Fibroblast of skin of abdomen (primary cell): ENCODE results near the gene SORCS2.

Experiments
- DNase-seq: peaks from one replicate; pipeline ENCODE4 v3.0.0-alpha.2; 2013

Gene SORCS2

DNA sequence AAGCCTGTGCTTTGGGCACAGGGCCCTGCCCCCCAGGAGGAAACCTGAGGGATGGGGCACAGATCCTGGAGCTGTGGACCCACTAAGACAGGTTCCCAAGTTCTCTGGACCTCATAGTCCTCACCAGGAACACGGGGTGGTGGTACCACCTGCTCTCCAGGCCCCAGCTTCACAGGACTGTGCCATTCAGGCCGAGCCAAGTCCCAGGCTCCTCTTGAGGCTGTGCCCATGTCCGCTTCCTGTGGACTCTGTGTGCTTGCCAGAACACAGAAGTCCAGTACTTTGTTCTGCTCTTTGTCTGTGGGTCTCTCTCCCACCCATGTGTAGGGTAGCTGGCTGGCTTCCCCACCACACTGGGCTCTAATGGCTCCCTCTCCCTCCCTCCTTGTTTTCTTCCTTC lies 346.8 kb downstream of the SORCS2 start:
- DNase-seq: no peak

DNA sequence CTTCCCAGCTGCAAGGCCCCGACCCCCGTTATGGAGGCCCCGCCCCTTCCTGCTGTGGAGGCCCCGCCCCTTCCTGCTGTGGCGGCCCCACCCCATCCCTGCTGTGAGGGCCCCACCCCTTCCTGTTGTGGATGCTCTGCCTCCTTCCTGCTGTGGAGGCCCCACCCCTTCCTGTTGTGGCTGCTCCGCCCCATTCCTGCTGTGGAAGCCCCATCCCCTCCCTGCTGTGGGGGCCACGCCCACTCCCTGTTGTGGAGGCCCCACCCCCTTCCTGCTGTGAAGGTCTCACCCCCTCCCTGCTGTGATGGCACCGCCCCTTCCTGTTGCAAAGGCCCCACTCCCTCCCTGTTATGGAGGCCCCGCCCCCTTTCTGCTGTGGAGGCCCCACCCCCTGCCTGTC lies 347.3 kb downstream of the SORCS2 start:
- DNase-seq: peak; percentile 17

DNA sequence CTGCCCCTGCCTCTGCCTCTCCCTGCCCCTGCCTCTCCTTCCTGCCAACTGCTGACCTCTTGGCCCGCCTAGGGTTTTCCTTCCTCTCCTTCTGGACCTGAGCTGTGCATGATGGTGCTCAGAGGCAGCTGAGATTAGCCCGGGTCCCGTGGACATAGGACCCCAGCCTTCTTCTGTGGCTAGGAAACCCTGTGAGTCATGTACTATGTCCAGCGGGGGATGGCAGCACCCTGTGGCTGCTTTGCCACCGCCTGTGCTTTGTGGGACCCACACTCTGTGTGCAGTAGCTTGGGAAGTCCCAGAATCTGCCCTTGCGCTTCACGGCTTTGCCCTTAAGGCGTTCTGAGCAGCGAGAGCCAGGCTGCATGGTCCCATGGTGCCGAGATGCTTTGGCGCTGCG lies 347.9 kb downstream of the SORCS2 start:
- no peak for DNase-seq

DNA sequence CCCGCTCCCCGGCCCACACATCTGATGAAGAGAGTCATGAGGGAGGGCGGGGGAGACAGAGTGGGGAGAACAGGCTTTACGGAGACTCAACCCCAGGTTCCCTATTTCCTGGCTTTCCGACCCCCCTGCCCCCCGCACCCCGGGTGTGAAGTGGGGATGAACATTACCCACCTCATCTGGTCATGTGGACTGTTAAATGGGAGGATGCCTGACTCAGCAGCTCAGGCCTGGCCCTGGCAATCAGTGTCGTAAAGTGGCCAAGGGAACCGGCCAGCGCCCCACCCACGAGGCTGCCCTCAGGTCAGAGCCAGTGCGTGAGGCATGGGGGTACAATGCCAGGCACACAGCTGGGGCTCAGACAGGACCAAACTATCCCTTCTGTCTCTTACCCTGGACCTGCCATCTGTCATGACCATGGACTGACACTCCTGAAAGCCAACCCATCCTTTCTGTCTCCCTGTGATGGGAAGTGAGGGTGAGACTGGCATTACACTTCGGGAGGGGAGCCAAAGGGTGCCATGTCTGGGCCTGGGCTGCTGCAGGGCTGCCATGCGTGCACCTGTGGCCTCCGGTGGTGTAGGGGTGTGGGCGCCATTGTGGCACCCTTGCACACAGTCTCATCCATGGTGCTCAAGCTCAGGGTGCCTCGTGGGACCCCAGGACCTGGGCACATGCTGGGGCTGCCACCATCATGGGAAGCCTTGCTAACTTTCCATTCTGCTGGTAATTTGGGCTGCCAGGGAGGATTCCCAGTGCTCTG lies 348.5 kb downstream of the SORCS2 start:
- DNase-seq: no peak

DNA sequence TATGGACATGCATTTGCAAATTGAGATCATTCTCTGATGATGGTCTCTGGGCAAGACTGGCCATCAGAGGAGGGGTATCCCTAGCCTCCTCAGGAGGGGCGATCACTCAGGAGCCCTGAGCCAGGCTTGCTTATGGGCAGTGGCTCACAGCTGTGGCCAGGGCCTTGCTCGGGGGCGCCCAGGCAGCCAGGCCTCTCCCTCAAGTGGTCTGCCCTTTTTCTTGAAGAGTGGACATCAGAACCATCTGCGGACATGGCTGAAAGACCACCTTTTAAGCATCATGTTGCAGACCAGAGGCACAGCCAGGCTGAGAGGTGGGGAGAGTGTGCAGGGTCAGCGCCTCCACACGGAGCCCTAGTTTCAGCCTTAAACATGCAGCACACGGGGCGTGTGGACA lies 349.1 kb downstream of the SORCS2 start:
- no peak for DNase-seq

DNA sequence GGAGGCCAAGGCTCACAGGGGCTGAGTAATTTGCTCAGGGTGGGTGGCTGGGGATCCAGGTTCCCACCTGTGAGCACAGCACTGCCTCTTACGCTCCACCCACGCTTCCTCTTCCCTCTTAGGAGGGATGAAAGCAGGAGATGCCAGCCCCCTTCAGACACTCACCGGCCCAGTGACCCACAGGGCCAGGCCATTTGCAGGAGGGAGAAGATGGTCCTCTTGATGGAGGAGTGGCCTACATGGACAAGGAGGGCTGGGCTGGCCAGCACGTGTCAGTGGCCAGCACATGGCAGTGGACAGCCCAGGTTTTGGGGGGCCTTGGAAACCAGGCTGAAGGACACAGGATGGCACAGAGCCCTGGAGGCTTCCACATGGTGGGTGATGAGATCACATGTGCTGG lies 350.4 kb downstream of the SORCS2 start:
- DNase-seq: no peak

DNA sequence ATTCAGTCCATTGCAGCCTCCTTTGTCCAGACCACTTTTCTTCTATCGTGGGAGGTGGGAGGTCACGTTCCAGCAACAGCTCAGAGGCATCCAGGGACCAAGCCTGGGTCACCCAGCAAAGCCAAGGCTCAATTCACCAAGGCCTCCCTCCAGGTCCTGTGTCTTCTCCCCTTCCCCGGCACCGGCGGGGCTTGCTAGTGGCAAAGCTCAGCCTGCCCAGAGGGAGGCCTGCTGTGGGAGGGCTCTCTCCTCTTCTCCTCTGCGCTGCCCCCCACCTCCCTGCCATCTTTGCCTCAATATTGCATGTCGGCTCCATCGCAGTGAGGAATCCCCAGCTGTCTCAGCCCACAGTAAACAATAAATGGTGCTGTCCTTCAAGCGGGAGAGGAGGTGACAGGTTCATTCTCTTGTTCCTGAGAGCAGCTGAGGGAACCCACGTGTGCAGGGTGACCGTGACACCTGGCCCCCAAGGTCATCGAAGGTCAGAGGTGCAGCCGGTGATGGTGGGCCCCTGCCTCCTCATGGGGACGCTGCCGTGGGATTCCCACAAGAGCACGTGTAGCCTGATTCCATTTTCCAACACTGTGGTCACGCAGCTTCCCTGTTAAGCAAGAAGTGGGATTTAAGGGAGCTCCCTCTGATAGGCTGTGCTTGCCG lies 353.9 kb downstream of the SORCS2 start:
- DNase-seq: no peak

DNA sequence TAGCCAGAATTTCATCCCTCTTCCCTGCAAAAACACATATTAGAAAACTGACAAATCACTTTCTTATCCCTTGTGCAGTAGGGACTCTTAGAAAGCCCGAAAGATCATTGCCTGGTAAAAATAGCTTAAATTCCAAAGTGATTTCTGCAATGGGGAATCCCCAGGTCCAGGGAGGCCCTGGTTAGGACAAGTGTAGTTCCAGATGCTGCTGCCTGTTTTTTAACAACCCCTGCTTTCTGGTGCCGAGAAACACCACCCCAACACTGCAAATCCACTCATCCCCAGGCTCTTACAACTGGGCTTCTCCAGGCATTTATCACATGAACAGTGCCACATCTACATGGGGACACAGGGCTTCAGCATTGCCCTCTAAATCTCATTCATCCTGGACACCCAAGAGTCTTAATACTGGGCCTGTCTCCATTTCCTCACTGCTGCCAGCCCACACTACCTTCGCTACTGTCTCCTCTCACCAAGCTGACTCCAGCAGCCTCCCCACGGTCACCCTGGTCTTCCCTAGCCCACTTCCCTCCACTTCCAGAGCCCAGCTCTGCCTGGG lies 354.6 kb downstream of the SORCS2 start:
- DNase-seq: peak; percentile 73

DNA sequence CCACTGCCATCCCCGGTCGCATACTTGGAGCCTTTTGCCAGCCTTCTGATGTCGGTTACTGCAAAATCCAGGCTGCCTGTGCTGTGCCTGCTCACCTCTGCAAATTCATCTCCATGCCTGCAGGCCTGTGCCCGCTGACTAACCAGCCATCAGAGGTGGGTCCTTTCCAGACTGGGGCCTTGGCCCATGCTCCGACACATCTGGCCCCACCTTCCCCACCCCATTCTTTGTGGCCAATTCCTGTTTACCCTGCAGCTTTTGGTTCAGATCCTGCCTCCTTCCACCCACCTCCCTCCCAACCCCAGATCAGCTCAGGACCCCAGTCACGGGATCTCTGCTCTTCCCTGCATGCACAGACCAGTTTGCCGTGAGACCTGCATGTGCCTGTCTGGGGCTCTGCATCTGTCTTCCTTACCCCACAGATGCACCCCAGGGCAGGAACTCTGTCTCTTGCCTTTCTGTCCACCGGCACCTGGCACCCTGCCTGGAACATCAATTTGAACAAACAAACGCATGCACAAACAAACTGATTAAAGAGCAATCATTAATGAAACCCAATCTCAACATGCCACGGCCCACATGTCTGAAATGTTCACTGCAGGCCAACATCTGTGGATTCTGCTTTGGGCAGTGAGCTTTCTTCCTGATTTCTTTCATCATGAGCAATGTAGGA lies 355.2 kb downstream of the SORCS2 start:
- DNase-seq: no peak

DNA sequence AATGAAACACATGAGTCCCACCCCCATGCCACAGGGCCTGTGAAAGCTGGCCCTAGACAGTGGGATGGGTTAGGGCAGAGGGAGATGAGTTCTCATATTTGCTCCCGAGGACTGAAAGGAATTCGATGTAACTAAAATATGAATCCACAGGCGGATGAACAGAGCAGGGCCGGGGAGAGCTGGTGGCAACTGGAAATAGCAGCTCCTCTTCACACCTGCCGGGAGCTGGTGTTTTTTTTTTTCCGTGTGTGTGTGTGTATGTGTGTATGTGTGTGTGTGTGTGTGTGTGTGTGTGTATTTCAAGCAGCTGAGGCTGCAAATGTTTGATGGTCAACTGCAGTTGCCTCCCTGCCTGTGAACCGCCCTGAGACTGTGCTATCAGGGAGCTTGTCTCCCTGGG lies 357.5 kb downstream of the SORCS2 start:
- no peak for DNase-seq

DNA sequence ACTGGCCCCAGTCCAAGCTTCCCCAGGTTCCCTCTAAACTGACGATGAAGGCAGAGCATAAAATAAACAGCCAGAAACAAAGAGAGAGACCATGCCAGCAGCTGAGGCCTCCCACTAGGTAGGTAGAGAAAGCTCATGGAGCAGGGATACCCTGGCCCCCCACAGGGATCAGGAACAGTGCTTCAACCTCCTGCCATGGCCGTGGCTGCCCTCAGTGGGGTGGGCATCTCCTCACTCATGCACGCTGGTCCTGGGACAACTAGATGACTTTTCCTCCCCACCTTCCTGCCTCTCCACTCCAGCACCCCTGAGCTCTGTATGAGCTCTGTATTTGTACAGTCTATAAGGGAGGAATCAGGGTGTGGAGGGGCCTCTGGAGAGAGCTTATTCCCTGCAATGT lies 360.1 kb downstream of the SORCS2 start:
- no peak for DNase-seq

DNA sequence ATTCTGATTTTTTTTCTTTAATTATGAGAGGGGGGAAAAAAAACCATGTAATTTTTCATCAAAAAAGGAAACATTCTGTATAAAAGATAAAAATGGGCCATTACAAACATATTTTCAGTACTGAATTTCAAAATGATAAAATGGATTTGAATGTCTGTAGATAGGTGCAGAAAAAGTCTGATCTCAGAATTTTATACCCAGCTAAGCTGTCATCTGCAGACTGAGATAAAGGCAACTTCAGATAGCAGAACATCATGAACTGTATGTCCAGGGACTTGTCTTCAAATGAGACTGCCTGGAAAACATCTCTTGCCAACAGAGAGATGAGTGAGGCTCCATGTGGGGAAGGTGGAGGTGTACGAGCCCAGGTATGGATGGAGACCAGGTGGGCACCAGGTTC lies 360.9 kb downstream of the SORCS2 start:
- DNase-seq: no peak

DNA sequence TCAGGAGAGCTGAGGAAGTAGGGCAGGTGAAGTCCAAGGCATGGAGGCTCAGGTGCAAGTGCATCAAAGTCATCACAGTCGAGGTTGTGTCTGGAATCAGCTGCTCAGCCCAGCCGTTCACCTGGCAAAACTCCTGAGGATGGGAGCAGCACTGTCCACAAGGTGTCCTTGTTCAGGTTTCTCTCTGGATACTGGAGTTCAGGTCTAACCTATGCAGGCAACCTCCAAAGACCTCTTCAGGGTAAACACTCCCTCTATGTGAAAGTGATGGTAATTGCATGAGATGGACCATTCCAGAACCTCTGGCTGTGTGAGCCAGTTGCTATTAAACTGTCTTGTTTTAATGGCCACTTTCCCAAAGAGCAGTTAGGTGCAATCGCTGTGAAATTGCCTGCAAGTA lies 362.6 kb downstream of the SORCS2 start:
- DNase-seq: no peak

DNA sequence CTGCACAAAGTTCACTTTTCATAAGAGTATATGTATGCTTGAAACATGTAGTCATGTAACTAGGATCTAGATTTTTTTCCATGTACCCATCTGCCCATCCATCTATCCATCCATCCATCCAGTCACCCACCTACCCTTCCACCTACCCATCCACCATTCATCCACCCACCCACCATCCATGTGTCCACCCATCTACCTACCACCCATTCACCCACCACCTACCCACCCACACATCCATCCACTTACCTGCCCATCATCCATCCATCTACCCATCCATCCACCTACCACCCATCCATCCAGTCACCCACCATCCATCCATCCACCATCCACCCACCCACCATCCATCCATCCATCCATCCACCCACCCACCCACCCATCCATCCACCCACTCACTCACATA lies 364.2 kb downstream of the SORCS2 start:
- no peak for DNase-seq

DNA sequence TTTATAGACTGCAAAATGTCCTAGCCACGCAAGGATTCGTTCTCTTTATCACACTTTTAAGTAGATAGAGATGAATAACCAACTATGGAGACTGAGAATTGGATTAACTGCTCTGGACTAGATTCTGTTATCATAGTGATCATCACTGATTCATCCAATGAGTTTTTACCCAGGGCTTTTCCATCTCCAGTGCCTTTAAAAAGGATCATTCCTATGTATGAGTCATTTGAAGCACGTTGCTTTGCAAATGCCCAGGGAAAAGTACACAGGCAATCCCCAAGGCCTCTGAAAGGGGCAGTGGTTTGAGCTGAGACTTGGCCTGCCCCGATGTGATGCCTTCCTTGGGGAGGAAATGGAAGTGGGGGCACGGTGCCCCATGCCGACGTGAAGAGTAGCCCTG lies 365.1 kb downstream of the SORCS2 start:
- peak; percentile 84 for DNase-seq

DNA sequence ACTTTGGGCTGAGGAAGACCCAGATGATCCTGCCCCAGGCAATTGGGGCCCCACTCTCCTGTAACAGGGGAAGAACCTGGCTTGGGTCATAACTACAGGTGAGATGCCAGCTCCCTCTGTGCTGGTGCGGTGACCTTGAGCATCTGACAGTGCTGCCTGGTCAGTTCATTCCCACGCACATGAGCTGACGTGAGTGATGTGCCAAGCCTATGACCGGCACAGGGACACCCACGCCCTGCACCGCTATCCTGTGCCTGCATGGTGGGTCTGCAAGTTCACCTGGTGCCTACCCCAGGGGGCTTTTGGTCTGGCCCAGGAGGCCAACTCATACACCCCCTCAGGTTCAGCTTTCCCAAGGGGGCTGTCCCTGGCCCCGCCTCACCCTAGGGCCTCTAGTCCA lies 366.1 kb downstream of the SORCS2 start:
- no peak for DNase-seq

DNA sequence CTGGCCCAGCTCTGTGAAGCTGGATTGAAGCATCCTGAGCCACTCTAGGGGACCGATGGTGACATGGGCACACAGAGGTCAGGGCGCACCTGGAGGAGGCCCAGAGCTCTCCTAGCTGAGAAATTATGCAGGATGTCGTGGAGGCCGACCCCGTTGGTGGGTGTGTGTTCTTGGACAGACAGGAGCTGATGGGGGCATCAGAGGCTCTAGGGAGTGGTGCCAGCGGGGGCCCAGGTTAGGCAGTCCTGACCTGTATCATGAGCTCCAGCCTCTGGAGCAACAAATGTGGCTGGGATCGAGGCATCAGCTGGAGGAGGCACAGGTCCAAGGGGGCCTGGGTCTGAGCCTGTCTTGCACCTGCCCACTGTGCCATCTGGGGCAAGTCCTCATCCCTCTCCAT lies 367.0 kb downstream of the SORCS2 start:
- DNase-seq: no peak

DNA sequence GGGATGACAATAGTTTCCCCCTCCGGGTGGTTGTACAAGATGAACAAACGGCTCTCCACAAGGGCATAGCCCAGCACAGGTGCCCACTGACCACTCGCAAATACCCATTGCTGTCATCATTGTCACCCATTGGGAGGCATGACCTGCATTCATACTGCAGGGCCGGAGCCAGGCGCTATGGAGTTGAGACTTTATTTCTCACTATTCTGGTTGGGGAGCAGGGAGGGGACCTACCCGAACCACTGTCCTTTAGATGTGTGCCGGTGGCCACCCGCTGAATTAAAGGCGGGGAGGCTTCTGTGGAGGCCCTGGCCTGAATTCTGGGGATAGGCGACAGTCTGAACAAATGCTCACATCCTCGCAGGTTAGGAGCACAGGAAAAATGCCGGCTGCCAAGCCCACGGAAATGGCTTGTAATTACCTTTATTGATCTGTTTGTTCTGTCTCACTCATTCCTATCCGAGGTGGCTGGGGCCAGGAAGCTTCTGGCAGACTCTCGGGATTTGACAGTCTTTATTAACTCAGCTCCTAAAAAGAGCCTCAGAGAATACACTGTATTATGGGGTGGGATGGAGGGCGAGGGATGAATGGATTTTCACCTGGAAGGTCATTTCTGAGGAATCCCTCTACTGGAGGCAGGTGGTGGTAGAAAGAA lies 367.5 kb downstream of the SORCS2 start:
- DNase-seq: no peak

DNA sequence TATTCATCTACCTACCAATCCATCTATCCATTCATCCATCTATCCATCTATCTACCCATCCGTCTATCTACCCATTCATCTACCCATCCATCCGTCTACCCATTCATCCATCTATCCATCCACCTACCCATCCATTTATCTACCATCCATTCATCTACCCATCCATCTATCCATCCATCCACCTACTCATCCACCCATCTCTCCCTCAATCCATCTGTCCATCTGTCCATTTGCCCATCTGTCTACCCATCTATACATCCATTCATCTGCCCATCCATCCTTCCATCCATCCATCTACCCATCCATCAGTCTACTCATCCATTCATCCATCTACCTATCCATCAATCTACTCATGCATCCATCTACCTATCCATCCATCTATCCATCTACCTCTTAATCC lies 369.2 kb downstream of the SORCS2 start:
- no peak for DNase-seq

DNA sequence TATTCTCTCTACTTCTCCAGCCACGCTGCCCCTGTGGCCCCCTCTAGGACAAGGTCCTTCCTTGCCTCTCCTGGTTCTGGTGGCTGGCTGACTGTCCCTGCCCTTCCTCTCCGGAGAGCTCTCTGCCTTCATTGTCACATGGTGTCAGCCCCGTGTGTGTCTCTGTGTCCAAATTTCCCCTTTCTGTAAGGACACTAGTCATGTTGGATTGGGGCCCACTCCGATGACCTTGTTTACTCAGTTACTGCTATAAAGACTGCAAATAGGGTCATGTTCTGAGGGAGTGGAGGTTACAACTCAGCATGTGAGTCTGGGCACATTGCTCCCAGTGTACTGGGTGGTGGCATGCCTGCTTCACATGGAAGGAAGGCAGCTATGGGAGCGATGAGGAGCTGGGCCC lies 371.9 kb downstream of the SORCS2 start:
- DNase-seq: no peak

DNA sequence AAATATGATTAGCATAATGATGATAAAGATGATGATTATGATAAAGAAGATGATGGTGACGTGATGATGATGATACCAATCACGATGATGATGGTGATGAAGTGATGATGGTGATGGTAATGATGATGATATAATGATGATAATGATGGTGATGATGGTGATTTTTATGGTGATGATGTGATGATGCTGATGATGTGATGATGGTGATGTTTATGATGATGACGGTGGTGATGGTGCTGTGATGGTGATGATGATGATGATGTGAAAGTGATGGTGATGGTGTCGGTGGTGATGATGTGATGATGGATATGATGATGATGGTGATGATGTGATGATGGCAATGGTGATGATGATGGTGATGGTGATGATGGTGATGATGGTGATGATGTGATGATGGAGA lies 373.1 kb downstream of the SORCS2 start:
- no peak for DNase-seq

DNA sequence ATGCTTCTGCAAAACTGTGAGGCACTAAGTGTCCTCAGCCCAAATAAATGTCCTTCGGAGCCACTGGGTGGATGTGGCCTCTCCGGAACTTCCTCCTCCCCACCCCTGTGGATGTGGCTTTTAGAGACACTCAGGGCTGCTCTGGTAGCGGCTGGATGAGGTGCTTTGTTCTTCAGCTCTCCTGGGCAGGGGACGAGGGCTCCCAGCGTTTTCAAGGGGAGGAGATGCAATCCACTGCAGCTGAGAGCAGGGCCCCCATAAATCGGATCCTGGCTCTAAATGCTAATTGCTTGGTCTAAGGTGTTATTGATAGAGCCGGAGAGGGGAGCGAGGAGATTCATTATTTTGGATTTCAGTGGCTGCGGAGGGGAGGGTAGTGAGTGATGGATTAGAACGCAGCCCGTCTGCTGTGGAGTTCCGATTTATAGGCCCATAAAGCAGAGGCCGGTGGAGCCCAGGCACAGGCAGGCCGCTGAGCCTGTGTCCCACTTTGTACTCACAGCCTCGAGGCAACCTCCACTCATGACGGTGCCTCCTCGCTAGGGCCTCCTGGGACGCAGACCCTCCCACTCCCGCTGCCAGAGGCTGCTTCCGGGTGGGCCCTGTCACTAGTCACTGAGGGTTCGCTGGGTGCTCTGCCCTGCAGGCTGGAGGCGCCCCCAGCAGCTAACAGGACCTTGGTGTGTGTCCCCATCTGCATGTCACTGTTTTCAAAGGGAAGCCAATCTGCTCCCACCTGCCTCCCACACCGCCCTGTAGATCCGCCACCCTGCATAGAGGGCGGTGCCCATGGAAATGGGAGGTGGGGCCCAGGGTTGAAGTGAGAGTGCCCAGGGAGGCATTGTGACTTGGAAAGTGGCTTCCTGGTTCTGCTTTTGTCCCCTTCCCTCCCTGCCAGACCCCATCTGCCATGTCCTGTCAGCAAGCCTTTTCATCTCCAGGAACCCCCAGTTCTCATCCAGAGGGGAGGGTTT lies 377.8 kb downstream of the SORCS2 start:
- DNase-seq: no peak
